Left ventricle myocardium superior (tissue), 1 donor: Measurements from ENCODE around the gene SMIM11. TPM values are rescaled to one million over a fixed set of nuclear protein-coding genes. Genes with fewer than 3 reads are reported as not detected.
A peak's percentile ranks its signal among the peaks of the same experiment; 100 is the strongest.
"Not testable (repeated sequence)": the region's sequence is repeated elsewhere in the genome, so short reads cannot be mapped to it uniquely, and the experiment has no call there.

Source experiments
- ATAC-seq: fragments of 200-7000 bp; cut with Tn5 transposase; one replicate; pipeline ENCODE4 v1.9.1; 2020; ENCODE audit warnings: mild to moderate bottlenecking, moderate library complexity
- DNase-seq: peaks from one replicate; pipeline ENCODE4 v3.0.0-alpha.2; 2020
- intact Hi-C: fragments of 100-400 bp; cut with micrococcal nuclease; formaldehyde crosslinking; loops from one replicate; pipeline ENCODE4 v1.11.0; 2022
- total RNA-seq: library from RNA; stranded (reverse); fragmentation: NEBNext Ultra II Directional; extraction: Animal tissue kit (Norgen Biotek cat#: 25700); gene quantifications from one replicate; pipeline ENCODE4 v1.2.1, GENCODE V29; 2021
- donor health status: DM: no; HTN: yes; CAD: no; lungs with severe emphysema.

The SMIM11 gene
- total RNA-seq, 1 donor from 2014 or later: 5.2 TPM

GRCh38 chr21:34400522-34400921 is 25.2 kb downstream of the SMIM11 start:
- intact Hi-C loops, ATAC-seq, DNase-seq: not testable (repeated sequence)

- DNase-seq, ATAC-seq, intact Hi-C loops: not testable (repeated sequence)
These were observed 29.4 kb downstream of the SMIM11 start for GRCh38 chr21:34404742-34405141.

GRCh38 chr21:34405686-34406085 is 30.4 kb downstream of the SMIM11 start:
- intact Hi-C loops, ATAC-seq, DNase-seq: not testable (repeated sequence)

- ATAC-seq, intact Hi-C loops, DNase-seq: not testable (repeated sequence)
These were observed 30.8 kb downstream of the SMIM11 start for GRCh38 chr21:34406102-34406501.

- ATAC-seq, DNase-seq, intact Hi-C loops: not testable (repeated sequence)
These were observed 31.4 kb downstream of the SMIM11 start for GRCh38 chr21:34406676-34407075.

GRCh38 chr21:34407294-34407693 is 32.0 kb downstream of the SMIM11 start:
- intact Hi-C loops, DNase-seq, ATAC-seq: not testable (repeated sequence)

GRCh38 chr21:34417448-34418077 is 42.3 kb downstream of the SMIM11 start:
- ATAC-seq, intact Hi-C loops, DNase-seq: not testable (repeated sequence)

- DNase-seq, intact Hi-C loops, ATAC-seq: not testable (repeated sequence)
These were observed 48.5 kb downstream of the SMIM11 start, which contains the start of gene SMIM34 for GRCh38 chr21:34423805-34424204. TSS of gene SMIM34 (minus strand) at chr21:34423951. CDS start at chr21:34423839, 112 bp downstream.

- DNase-seq, intact Hi-C loops, ATAC-seq: not testable (repeated sequence)
These were observed 52.0 kb downstream of the SMIM11 start for GRCh38 chr21:34427339-34427738.

GRCh38 chr21:34428441-34428840 is 53.1 kb downstream of the SMIM11 start:
- ATAC-seq, DNase-seq, intact Hi-C loops: not testable (repeated sequence)

GRCh38 chr21:34429710-34430109 is 54.4 kb downstream of the SMIM11 start:
- DNase-seq, intact Hi-C loops: not testable (repeated sequence)
- ATAC-seq: peak; percentile 59

Other genes with a start within 250 kb of the SMIM11 start
- not detected for gene KCNE2, start 11.5 kb upstream of the SMIM11 start, total RNA-seq
- gene SMIM34, start 48.4 kb downstream of the SMIM11 start, total RNA-seq: not detected
- 5.3 TPM for gene KCNE1, start 136.7 kb downstream of the SMIM11 start, total RNA-seq
- gene RCAN1, start 239.6 kb downstream of the SMIM11 start, total RNA-seq: 36.7 TPM